GM23338 (cell line): ENCODE results near the gene BPTF.

Source experiments
- CTCF ChIP-seq, 2 experiments: fragments of 200-600 bp in 1 of 2; sonication (generic) in 1 of 2; conservative IDR thresholded peaks; 2 replicates each; pipeline versions ENCODE4 v1.5.1 to v1.6.1; 2016 to 2017; ENCODE audit warnings: antibody characterized with exemption in 2 of 2, low read depth in 2 of 2, mild to moderate bottlenecking in 2 of 2, moderate library complexity in 1 of 2
- EZH2 ChIP-seq: fragments of 200-600 bp; sonication (generic); IDR thresholded peaks from one replicate; pipeline ENCODE4 v1.8.0; 2017; ENCODE audit warnings: antibody characterized with exemption, mild to moderate bottlenecking, low read depth; ENCODE audit not compliant: unreplicated experiment
- EZH2phosphoT487 ChIP-seq: fragments of 200-600 bp; sonication (generic); IDR thresholded peaks from one replicate; pipeline ENCODE4 v1.8.1; 2018; ENCODE audit warnings: antibody characterized with exemption; ENCODE audit not compliant: unreplicated experiment
- JUNB ChIP-seq: IDR thresholded peaks from one replicate; pipeline ENCODE4 v1.6.1; 2016; ENCODE audit warnings: antibody characterized with exemption; ENCODE audit not compliant: unreplicated experiment
- POLR2AphosphoS5 ChIP-seq: IDR thresholded peaks from 2 replicates; pipeline ENCODE4 v1.6.1; 2016; ENCODE audit warnings: antibody characterized with exemption, low read depth
- REST ChIP-seq: IDR thresholded peaks from one replicate; pipeline ENCODE4 v1.6.1; 2018; ENCODE audit warnings: antibody characterized with exemption; ENCODE audit not compliant: unreplicated experiment
- ZNF331 ChIP-seq: fragments of 250-450 bp; sonication (Bioruptor Pico); IDR thresholded peaks from 2 replicates; pipeline ENCODE4 v1.5.0; 2020; ENCODE audit warnings: low read depth, mild to moderate bottlenecking, moderate library complexity

- TF ChIP-seq ZNF331 (CRISPR knock-in tag) (no peak), CTCF (conservative IDR thresholded peaks at IDR 0.05; ENCODE audit: low read depth in 2 of 2) (no peak), POLR2AphosphoS5 (no peak), EZH2 (no peak), REST (no peak), EZH2phosphoT487 (no peak), JUNB (no peak)
Observed at GRCh38 chr17:67785504-67785903, 39.8 kb upstream of the BPTF start.
